IPS DF 4.7 (cell line): ENCODE measurements around the gene LGALS9C.
"Not testable (repeated sequence)": the region's sequence is repeated elsewhere in the genome, so short reads cannot be mapped to it uniquely, and the experiment has no call there.

ENCODE experiments used
- DNase-seq: peaks from one replicate; pipeline ENCODE4 v3.0.0-alpha.2; 2013; ENCODE audit warnings: low spot score; ENCODE audit errors: extremely low read depth

LGALS9C gene

GRCh38 chr17:18528435-18528834, 51.8 kb downstream of the LGALS9C start:
- not testable (repeated sequence) for DNase-seq

GRCh38 chr17:18528899-18529500, 52.4 kb downstream of the LGALS9C start:
- not testable (repeated sequence) for DNase-seq

GRCh38 chr17:18530405-18530804, 53.8 kb downstream of the LGALS9C start:
- not testable (repeated sequence) for DNase-seq

GRCh38 chr17:18542234-18542633, 65.6 kb downstream of the LGALS9C start:
- not testable (repeated sequence) for DNase-seq

GRCh38 chr17:18542907-18543306, 66.3 kb downstream of the LGALS9C start:
- DNase-seq: not testable (repeated sequence)
